GM23338 (cell line): ENCODE measurements around the gene TMEM145.

Experiments
- CREB1 ChIP-seq: fragments of 250-450 bp; sonication (Bioruptor Pico); IDR thresholded peaks from 2 replicates; pipeline ENCODE4 v1.5.0; 2020; ENCODE audit warnings: low read depth, mild to moderate bottlenecking, moderate library complexity
- CTCF ChIP-seq, 2 experiments: fragments of 200-600 bp in 1 of 2; sonication (generic) in 1 of 2; conservative IDR thresholded peaks; 2 replicates each; pipeline versions ENCODE4 v1.5.1 to v1.6.1; 2016 to 2017; ENCODE audit warnings: antibody characterized with exemption in 2 of 2, low read depth in 2 of 2, mild to moderate bottlenecking in 2 of 2, moderate library complexity in 1 of 2
- ETS1 ChIP-seq: IDR thresholded peaks from 2 replicates; pipeline ENCODE4 v1.6.1; 2016; ENCODE audit warnings: antibody characterized with exemption
- EZH2 ChIP-seq: fragments of 200-600 bp; sonication (generic); IDR thresholded peaks from one replicate; pipeline ENCODE4 v1.8.0; 2017; ENCODE audit warnings: antibody characterized with exemption, mild to moderate bottlenecking, low read depth; ENCODE audit not compliant: unreplicated experiment
- EZH2phosphoT487 ChIP-seq: fragments of 200-600 bp; sonication (generic); IDR thresholded peaks from one replicate; pipeline ENCODE4 v1.8.1; 2018; ENCODE audit warnings: antibody characterized with exemption; ENCODE audit not compliant: unreplicated experiment
- JUNB ChIP-seq: IDR thresholded peaks from one replicate; pipeline ENCODE4 v1.6.1; 2016; ENCODE audit warnings: antibody characterized with exemption; ENCODE audit not compliant: unreplicated experiment
- NANOG ChIP-seq: IDR thresholded peaks from 2 replicates; pipeline ENCODE4 v1.6.1; 2016; ENCODE audit warnings: antibody characterized with exemption, borderline replicate concordance
- POLR2AphosphoS5 ChIP-seq: IDR thresholded peaks from 2 replicates; pipeline ENCODE4 v1.6.1; 2016; ENCODE audit warnings: antibody characterized with exemption, low read depth
- REST ChIP-seq: IDR thresholded peaks from one replicate; pipeline ENCODE4 v1.6.1; 2018; ENCODE audit warnings: antibody characterized with exemption; ENCODE audit not compliant: unreplicated experiment
- STAT1 ChIP-seq: IDR thresholded peaks from one replicate; pipeline ENCODE4 v1.6.1; 2016; ENCODE audit warnings: antibody characterized with exemption; ENCODE audit not compliant: unreplicated experiment

- TF ChIP-seq CTCF (conservative IDR thresholded peaks at IDR 0.05; ENCODE audit: low read depth in 2 of 2) (no peak), NANOG (no peak), POLR2AphosphoS5 (no peak), REST (no peak), JUNB (no peak), EZH2 (no peak), CREB1 (CRISPR knock-in tag) (no peak), ETS1 (no peak), EZH2phosphoT487 (no peak), STAT1 (no peak)
Observed at GRCh38 chr19:42280815-42281145, 32.3 kb upstream of the TMEM145 start.
